Measurements from ENCODE around the gene POLR2H.
"Not testable (repeated sequence)": the region's sequence is repeated elsewhere in the genome, so short reads cannot be mapped to it uniquely, and the experiment has no call there.

POLR2H gene

DNA sequence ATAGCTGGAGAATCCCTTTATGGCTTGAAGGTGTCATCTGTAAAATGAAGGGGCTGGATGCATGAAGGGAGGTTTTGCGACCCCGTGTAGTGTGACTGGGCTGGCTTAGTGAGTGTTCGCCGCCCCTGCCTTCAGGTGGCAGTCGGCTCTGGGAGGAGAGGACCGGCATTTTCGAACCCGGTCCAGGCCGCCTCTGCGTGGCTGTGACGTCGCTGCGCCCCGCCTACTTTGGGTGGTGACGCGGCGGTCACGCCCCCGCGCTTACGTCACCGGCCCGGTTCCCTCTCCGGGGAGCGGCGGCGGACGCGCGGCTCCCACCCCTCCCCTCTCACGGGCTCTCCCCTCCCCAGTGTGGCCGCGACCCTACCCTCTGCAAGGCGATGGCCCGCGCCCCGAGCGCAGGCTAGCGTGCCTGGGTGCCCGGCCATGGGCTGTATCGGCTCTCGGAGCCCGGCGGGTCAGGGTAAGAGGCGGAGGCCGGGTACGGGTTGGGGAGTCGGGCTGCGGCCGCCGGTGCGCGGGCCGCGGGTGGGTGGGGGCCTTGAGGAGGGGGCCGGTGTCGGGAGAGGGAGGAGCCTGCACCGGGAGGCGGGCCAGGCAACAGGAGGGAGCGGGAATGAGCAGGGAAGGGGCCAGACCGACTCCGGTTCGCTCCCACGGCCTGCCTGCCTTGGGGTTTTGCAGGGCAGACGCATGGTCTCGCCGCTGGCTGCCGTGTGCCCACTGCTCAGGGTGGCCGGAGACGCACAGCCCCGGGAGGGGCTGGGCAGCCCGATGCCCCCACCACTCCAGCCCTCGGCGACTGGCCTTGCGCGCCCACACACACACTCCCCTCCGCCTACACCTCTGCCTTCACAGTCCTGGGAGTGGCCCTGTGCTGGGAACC lies 25.6 kb upstream of the POLR2H start:
- DNase-seq (ENCODE audit: low spot score) = peak; percentile 79

DNA sequence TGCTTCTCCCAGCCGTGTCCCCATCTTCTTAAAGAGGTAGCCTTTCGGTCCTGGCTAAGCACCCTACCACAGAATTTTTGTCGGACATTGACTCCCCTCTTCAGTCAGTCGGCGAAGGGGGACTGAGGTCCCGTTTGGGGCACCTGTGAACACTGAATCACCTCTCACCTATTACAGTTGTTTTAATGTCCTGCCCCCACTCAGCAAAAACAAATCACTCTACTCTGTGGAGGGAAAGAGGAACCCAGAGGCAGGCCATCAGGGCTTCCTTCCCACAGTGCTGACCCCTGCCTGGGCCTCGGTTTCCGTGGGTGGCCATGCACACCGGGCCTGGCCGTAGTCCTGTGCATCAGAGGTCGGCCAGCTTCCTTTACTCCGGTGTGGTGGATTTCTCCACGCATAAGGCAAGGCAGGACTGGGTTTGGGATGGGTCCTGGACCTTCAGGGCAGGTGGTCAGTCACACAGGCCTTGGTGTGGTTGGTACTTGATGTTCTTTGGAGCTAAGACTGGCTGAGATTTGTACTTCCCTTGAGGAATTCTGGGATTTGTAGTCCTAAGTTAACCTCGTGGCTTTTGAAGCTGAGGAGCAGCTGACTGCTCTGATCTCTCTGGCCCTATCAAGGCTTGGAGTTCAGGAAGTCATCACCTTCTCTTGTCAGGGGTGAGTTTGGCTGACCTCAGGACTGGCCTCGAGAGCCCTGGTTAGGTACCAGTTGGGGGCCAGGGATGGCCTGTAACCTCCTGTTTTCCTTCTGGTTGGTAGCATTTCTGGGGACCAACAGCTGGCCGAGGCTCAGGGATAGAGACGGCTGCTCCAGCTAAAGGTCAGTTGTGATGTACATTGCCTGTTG lies 24.7 kb upstream of the POLR2H start:
- no peak for DNase-seq (ENCODE audit: low spot score)

DNA sequence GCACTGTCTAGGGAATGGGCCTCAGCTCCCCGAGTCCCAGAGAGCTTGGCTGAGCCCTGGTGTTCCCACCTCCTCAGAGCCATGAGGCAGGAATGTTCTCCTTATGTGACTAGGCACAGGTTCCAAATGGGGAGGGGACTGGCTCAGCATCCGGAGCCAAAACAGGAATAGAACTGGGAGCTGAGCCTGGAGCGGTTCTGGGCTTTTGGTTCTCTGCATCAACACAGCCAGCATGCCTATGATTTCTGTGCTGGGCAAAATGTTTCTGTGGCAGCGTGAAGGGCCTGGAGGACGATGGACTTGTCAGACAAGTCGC lies 24.2 kb upstream of the POLR2H start, which contains the start of gene FAM131A:
TSS of gene FAM131A (plus strand) at position 202 of the 316 bp plus-strand sequence. CDS start at position 233, 31 bp downstream.
- no peak for DNase-seq (ENCODE audit: low spot score)

DNA sequence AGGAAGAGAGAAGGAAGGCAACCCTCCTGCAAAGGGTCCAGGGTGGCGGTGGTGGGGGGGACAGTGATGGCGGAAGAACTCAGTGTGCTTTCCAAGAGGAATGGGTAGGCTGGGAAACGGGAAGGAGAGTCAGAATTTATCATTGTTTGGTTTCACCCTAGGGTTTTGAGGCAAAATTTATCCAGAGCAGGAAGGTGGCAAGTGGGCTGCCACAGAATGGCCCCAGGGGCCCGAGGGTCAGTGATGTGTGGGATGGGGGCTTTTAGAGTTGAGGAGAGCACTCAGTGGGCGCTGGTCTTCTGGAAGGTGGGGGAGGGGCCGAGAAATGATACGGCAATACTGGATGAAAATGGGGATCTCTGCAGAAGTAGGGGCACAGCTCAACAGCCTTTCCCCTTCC lies 23.5 kb upstream of the POLR2H start:
- DNase-seq (ENCODE audit: low spot score) = no peak

DNA sequence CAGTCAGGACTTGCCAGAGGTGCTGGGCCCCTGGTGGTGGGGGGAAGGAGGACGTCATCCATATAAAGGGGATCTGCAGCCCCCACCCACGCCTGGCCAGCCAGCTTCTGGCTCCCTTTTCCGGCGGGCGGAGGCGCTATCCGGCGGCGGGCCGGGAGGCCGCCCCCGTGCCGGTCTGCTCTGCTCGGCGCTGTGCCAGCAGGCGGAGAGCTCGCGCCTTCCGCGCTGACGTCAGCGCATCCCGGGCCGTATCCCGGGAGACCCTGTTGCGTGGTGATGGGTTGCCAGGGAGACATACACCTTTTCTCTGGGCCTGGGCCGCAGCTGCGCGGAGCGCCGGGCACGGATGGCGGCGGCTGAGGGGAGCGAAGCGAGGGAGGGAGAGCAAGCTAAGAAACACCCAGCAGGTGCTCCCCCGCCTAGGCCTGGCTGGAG lies 23.0 kb upstream of the POLR2H start:
- DNase-seq (ENCODE audit: low spot score) = no peak

DNA sequence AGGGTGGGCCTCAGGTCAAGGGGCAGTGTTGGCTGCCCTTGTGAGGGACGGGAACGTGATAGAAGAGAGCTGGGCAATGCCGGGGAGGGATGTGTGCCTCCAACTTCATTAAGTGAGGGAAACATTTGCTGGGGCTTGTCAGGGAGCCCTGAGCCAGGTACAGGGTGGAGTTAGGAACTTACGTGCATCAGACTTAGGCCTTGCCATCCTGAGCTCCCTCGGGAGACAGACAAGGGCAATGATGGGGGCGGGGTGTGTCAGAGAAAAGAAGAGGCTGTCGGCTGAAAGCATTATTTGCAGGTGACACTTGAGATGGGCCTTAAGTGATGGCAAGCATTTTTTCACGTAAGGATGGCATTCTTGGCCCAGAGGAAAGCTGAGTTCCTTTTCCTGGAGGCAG lies 22.5 kb upstream of the POLR2H start:
- no peak for DNase-seq (ENCODE audit: low spot score)

DNA sequence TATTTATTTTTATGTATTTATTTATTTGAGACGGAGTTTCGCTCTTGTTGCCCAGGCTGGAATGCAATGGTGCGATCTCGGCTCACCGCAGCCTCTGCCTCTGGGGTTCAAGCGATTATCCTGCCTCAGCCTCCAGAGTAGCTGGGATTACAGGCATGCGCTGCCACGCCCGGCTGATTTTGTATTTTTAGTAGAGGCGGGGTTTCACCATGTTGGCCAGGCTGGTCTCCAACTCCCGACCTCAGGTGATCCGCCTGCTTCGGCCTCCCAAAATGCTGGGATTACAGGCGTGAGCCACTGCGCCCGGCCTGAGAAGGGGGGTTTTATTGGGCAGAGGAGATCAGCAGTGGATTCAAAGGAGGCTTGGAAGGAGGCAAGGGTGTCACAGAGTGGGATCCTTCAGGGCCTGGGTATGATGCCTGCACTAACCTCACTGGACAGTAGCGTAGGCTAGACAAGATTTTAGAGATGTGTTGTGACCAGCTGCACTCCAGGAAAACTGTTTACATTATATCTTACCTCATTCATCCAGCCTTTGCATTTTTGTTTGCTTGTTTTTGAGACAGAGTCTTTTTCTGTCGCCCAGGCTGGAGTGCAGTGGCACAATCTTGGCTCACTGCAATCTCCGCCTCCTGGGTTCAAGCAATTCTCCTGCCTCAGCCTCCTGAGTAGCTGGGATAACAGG lies 21.9 kb upstream of the POLR2H start:
- not testable (repeated sequence) for DNase-seq (ENCODE audit: low spot score)

DNA sequence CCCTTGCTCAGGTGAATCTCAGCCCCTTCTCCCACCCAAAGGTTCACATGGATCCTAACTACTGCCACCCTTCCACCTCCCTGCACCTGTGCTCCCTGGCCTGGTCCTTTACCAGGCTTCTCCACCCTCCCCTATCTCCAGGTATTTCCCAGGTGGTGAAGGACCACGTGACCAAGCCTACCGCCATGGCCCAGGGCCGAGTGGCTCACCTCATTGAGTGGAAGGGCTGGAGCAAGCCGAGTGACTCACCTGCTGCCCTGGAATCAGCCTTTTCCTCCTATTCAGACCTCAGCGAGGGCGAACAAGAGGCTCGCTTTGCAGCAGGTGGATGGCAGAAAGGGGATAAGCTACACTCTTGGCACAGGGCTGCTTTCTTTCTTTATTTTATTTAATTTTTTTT lies 19.6 kb upstream of the POLR2H start:
- no peak for DNase-seq (ENCODE audit: low spot score)

DNA sequence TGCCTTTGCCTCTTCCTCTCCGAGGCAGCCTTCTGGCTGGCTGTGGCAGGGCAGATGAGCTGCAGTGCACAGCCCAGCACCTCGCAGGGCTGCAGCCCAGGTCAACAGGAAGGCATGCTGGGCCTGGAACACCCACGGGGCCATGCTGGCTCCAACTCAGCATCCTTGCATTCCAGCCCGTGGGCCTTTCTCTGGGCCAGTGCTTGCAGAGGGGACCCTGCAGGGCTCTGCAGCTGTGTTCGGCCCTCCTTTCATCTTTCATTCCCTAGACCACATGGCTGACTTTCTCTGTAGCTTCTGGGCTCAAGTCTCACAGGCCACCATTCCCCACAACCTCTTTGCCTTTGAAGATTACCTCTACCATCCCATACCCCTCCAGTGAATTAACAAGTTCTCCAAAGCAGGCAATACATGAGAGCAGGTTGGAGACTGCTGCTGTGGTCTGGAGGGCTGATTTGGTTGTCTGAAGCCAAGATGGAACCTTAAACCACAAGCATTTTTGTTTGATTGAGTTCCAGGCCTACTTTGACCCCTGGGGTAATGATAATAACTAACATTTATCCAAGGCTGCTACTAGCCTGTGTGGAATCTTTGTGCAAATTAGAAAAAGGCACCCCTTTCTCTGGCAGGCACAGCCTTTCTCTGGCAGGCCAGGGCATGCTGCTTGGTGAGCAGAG lies 18.2 kb upstream of the POLR2H start:
- DNase-seq (ENCODE audit: low spot score) = no peak

DNA sequence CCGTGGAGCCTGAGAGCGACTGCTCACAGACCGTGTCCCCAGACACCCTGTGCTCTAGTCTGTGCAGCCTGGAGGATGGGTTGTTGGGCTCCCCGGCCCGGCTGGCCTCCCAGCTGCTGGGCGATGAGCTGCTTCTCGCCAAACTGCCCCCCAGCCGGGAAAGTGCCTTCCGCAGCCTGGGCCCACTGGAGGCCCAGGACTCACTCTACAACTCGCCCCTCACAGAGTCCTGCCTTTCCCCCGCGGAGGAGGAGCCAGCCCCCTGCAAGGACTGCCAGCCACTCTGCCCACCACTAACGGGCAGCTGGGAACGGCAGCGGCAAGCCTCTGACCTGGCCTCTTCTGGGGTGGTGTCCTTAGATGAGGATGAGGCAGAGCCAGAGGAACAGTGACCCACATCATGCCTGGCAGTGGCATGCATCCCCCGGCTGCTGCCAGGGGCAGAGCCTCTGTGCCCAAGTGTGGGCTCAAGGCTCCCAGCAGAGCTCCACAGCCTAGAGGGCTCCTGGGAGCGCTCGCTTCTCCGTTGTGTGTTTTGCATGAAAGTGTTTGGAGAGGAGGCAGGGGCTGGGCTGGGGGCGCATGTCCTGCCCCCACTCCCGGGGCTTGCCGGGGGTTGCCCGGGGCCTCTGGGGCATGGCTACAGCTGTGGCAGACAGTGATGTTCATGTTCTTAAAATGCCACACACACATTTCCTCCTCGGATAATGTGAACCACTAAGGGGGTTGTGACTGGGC lies 16.8 kb upstream of the POLR2H start:
- no peak for DNase-seq (ENCODE audit: low spot score)

DNA sequence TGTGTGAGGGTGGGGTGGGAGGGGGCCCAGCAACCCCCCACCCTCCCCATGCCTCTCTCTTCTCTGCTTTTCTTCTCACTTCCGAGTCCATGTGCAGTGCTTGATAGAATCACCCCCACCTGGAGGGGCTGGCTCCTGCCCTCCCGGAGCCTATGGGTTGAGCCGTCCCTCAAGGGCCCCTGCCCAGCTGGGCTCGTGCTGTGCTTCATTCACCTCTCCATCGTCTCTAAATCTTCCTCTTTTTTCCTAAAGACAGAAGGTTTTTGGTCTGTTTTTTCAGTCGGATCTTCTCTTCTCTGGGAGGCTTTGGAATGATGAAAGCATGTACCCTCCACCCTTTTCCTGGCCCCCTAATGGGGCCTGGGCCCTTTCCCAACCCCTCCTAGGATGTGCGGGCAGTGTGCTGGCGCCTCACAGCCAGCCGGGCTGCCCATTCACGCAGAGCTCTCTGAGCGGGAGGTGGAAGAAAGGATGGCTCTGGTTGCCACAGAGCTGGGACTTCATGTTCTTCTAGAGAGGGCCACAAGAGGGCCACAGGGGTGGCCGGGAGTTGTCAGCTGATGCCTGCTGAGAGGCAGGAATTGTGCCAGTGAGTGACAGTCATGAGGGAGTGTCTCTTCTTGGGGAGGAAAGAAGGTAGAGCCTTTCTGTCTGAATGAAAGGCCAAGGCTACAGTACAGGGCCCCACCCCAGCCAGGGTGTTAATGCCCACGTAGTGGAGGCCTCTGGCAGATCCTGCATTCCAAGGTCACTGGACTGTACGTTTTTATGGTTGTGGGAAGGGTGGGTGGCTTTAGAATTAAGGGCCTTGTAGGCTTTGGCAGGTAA lies 16.0 kb upstream of the POLR2H start:
- DNase-seq (ENCODE audit: low spot score) = no peak

DNA sequence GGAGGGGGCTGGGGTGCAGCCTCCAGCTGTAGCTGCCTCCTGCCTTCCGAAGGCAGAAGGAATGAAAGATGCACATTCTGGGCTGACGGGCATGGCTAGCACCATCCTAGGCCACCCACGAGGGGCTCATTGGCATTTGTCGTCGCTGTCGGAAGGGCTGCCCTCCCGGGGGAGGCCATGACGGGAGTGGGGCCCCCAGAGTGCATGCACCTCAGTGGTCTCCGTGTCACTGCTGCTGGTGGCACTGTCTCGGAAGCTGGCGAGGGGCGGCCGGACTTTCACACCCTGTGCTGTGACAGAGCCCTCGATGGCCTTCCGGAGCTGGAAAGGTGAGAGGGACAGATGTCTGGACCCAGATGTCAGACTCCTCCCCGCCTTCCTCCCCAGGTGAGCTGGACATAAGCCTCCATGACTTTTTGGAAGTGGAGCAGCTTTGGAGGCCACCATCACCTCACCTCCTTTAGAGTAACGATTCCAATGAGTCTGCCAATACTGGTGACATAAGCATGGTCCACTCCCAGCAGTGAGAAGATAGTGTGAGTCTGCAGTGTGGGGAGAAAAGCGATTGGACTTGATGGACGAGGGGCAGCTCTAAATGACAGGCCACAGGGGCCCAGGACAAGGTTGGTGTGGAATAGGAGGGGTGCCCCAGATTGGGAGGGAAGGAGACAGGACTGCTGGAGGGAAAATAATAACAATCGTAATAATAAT lies 14.9 kb upstream of the POLR2H start:
- DNase-seq (ENCODE audit: low spot score) = no peak

DNA sequence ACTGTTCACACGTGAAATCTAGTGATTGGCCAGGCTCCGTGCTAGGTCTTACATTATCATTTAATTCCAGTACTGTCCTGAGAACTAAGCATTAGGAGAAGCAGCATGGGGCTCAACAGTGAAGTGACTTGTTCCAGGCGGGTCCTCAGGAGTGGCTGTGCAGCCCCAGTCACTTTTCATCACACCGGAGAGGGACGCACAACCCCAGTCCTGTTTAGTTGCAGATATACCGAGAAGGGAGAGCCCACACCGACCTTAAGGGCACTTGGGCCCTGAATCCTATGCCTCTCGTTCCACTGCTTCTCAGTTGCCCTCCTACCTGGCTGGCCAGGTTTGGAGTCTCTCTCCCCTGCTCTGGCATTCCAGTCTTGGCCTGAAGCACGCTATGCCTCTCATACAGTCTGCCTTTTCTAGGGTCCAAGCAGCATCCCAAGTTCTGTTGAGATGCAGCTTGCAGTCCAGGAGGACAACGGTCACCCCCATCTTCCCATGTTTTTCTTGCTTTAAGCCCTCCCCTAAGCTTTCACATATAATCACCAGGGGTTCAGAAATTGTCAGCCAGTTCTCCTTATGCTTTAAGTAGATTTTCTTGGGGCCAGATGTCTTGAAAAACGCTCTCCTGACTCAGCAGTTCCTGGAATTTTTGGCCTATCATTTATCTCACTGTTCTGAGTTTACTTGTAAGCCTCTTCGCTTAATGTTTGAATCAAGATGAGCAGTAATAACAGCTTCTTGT lies 14.0 kb upstream of the POLR2H start:
- no peak for DNase-seq (ENCODE audit: low spot score)

DNA sequence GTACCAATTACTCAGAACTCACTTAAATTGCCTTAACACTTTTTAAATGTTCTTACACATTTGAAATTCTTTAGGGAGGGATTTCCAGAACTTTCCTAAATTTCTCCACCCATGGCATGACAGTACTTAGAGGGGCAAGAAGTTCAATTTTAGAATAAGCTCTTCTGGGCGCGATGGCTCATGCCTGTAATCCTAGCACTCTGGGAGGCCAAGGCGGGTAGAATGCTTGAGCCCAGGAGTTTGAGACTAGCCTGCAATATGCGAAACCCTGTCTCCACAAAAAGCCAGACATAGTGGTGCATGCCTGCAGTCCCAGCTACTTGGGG lies 13.5 kb upstream of the POLR2H start:
- no peak for DNase-seq (ENCODE audit: low spot score)

DNA sequence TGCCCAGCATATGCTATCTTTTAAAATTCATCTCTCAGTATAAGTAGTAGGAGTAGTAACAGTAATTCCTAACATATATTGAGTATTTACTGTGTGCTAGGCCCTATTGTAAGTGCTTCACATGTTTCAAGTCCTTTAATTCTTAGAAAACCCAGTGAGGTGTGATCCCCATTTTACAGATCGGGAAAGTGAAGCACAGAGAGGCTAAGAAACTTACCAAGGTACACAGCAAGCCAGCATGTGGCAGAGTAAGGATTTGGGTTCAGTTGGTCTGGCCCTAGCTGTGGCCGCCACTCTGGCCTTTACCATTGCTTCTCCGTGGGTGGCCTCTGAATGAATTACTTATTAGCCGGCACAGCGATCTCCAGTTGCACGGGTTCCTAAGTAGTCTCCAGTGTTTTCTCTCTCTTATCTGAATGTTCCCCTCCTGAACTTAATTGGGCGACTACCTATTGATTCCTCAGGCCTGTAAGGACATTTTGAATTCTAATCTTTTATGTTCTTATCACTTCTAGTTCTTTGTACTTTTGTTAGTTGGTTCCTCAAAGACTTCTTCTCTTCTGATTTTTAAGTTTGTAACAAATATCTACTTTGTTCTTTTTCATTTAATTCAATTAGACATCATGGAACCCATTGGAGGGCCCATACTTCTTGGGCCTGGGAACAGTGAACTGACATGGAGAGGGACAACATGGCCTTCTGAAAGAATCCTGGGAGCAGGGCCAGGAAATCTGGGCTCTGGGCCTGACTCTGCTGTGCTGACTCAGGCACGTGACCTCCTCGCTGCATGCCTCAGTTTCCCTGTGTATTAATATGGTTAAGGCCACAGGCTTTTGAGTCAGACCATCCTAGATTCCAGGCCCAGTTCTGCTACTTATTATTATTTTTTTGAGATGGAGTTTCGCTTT lies 11.7 kb upstream of the POLR2H start:
- no peak for DNase-seq (ENCODE audit: low spot score)

DNA sequence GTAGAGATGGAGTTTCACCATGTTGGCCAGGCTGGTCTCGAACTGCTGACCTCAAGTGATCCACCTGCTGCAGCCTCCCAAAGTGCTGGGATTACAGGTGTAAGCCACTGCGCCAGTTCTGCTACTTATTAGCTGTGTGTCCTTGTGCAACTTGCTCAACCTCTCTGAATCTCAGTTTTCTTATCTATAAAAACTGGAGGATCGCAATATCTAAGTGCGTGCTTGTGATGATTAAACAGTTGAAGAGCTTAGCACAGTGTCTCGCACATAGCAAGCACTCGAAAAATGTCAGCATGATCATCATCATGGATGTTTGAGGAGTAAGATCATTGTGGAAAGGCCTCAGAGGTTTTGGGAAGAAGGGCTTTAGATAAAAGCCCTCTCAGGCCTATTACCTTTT lies 10.9 kb upstream of the POLR2H start:
- DNase-seq (ENCODE audit: low spot score) = no peak

DNA sequence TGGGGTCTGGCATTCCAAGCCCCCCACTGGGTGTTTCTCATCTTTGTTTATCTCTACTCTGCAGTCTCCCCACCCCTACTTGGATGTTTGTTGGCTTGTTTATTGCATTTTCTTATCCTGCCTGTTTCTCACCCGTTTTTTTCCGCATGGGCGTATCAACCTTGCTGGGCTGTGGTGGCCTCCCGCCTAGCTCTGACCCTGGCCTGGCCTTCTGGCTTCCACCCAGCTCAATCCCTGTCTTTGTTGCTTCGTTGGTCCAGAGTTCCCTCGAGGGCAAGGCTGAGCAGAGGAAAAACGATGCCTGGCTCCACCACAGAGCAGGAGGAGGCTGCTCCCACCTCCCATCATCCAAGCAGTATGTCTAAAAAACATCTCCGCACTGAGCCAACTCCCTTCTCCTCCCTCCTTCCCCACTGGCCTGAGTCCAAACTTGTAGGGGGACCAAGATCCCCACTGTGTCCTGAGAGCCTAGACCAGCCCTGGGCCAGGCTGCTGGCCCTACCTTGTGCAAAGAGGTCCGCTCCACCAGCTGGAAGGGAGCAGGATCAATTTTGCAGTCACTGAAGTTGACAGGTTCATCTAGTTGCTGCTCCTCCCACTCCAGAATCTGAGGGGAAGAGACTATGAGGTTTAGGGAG lies 9.9 kb upstream of the POLR2H start:
- DNase-seq (ENCODE audit: low spot score) = no peak

Measured in CD4-positive, alpha-beta T cell treated with Interleukin-6 at 100 ng/mL for 8 hours (primary cell).